Measurements from ENCODE around the gene PACS1. TPM values are rescaled to one million over a fixed set of nuclear protein-coding genes. Genes with fewer than 3 reads are reported as not detected.

Gene PACS1
- total RNA-seq, 1 donor from 2014 or later: 86.9 TPM

DNA sequence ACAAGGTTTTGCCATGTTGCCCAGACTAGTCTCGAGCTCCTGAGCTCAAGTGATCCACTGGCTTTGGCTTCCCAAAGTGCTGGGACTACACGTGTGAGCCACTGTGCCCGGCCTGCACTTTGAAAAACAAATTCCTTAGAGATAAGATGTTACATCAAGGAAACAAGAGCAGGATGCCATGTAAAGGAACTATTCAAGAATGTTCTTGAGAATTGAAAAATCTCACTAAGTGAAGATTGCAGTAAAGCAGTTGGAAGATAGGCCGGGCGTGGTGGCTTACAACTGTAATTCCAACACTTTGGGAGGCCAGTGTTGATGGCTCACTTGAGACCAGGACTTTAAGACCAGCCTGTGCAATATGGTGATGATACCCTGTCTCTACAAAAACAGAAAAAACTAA, 88.1 kb downstream of the PACS1 start:
- Mint-ChIP-seq H3K4me1 (ENCODE audit: low read depth, unreplicated experiment) (peaks cover 8% of the 10 kb centered on the region), H3K36me3 (ENCODE audit: low read depth, unreplicated experiment) (no peaks in the 10 kb centered on the region), H3K27me3 (ENCODE audit: low read depth, unreplicated experiment) (no peaks in the 10 kb centered on the region), H3K4me3 (ENCODE audit: unreplicated experiment) (peak overlapping the region; percentile 28), H3K9me3 (ENCODE audit: unreplicated experiment) (no peaks in the 10 kb centered on the region), H3K27ac (ENCODE audit: unreplicated experiment) (no peak overlapping the region)
- H3K79me2 ChIP-seq (ENCODE audit: insufficient read depth, low read length): peaks cover 3% of the 10 kb centered on the region
- H2AFZ ChIP-seq (ENCODE audit: low read depth, low read length): no peak overlapping the region
- no peaks in the 10 kb centered on the region for H3K4me1 ChIP-seq (ENCODE audit: insufficient read depth, low read length)
- no peak overlapping the region for H3K4me3 ChIP-seq (ENCODE audit: insufficient read depth, low read depth, low read length)
- H4K20me1 ChIP-seq (ENCODE audit: insufficient read depth, low read length): peaks cover 38% of the 10 kb centered on the region
- H3K36me3 ChIP-seq (ENCODE audit: insufficient read depth, low read length): no peaks in the 10 kb centered on the region
- FAIRE-seq (no peak), DNase-seq (ENCODE audit: low read depth) (no peak)
- no peak overlapping the region for H3K4me2 ChIP-seq (ENCODE audit: low read length)
- H3K9ac ChIP-seq (ENCODE audit: low read length): no peak overlapping the region
- H3K27me3 ChIP-seq (ENCODE audit: insufficient read depth, low read length): no peaks in the 10 kb centered on the region
- no peaks in the 10 kb centered on the region for H3K9me3 ChIP-seq (ENCODE audit: insufficient read depth, low read depth, low read length)
- no peak overlapping the region for H3K27ac ChIP-seq (ENCODE audit: low read depth, low read length)
- TF ChIP-seq, protein P1, sequence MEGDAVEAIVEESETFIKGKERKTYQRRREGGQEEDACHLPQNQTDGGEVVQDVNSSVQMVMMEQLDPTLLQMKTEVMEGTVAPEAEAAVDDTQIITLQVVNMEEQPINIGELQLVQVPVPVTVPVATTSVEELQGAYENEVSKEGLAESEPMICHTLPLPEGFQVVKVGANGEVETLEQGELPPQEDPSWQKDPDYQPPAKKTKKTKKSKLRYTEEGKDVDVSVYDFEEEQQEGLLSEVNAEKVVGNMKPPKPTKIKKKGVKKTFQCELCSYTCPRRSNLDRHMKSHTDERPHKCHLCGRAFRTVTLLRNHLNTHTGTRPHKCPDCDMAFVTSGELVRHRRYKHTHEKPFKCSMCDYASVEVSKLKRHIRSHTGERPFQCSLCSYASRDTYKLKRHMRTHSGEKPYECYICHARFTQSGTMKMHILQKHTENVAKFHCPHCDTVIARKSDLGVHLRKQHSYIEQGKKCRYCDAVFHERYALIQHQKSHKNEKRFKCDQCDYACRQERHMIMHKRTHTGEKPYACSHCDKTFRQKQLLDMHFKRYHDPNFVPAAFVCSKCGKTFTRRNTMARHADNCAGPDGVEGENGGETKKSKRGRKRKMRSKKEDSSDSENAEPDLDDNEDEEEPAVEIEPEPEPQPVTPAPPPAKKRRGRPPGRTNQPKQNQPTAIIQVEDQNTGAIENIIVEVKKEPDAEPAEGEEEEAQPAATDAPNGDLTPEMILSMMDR (IDR thresholded peaks at IDR 0.05; ENCODE audit: insufficient read depth, low read depth, low read length): no peak
- TF ChIP-seq EZH2 (IDR thresholded peaks at IDR 0.05; ENCODE audit: insufficient read depth, low read length): no peak

DNA sequence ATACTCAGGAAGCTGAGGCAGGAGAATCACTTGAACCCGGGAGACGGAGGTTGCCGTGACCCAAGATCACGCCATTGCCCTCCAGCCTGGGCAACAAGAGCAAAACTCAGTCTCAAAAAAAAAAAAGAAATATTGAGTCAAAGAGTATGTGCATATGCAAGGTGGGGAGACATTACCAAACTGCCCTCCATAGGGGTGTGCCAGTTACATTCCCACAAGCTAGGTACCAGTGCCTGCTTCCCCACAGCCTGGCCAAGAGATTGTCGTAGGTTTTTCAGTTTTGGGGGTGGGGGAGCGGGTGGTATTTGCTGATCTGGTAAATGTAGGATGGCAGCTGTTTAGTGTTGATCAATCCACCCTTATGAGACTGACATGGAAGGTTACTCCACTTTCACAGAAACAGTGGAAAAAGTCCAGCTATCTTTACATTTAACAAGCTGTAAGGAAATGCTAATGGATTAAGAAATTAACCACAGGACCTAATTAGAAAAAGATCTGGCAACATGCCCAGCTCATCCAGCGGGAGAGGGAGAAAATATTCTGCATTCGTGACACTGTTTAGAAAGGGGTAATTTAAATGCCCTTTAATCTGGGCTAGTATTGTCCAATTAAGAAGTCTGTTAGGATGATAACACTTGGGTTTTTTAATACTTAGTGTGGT, 89.4 kb downstream of the PACS1 start:
- peaks cover 44% of the 10 kb centered on the region for H4K20me1 ChIP-seq (ENCODE audit: insufficient read depth, low read length)
- H2AFZ ChIP-seq (ENCODE audit: low read depth, low read length): no peak overlapping the region
- H3K27me3 Mint-ChIP-seq (ENCODE audit: low read depth, unreplicated experiment): no peaks in the 10 kb centered on the region
- H3K4me3 ChIP-seq (ENCODE audit: insufficient read depth, low read depth, low read length): no peak overlapping the region
- no peaks in the 10 kb centered on the region for H3K27me3 ChIP-seq (ENCODE audit: insufficient read depth, low read length)
- FAIRE-seq (no peak), DNase-seq (ENCODE audit: low read depth) (no peak)
- no peak overlapping the region for H3K4me3 Mint-ChIP-seq (ENCODE audit: unreplicated experiment)
- TF ChIP-seq, protein P1 (IDR thresholded peaks at IDR 0.05; ENCODE audit: insufficient read depth, low read depth, low read length): no peak
- TF ChIP-seq EZH2 (IDR thresholded peaks at IDR 0.05; ENCODE audit: insufficient read depth, low read length): no peak
- H3K4me2 ChIP-seq (ENCODE audit: low read length): no peak overlapping the region
- no peaks in the 10 kb centered on the region for H3K36me3 ChIP-seq (ENCODE audit: insufficient read depth, low read length)
- H3K4me1 Mint-ChIP-seq (ENCODE audit: low read depth, unreplicated experiment): peaks cover 11% of the 10 kb centered on the region
- H3K79me2 ChIP-seq (ENCODE audit: insufficient read depth, low read length): peaks cover 3% of the 10 kb centered on the region
- no peak overlapping the region for H3K27ac ChIP-seq (ENCODE audit: low read depth, low read length)
- no peaks in the 10 kb centered on the region for H3K9me3 ChIP-seq (ENCODE audit: insufficient read depth, low read depth, low read length)
- H3K4me1 ChIP-seq (ENCODE audit: insufficient read depth, low read length): no peaks in the 10 kb centered on the region
- no peak overlapping the region for H3K9ac ChIP-seq (ENCODE audit: low read length)
- no peak overlapping the region for H3K27ac Mint-ChIP-seq (ENCODE audit: unreplicated experiment)
- H3K9me3 Mint-ChIP-seq (ENCODE audit: unreplicated experiment): no peaks in the 10 kb centered on the region
- H3K36me3 Mint-ChIP-seq (ENCODE audit: low read depth, unreplicated experiment): no peaks in the 10 kb centered on the region

DNA sequence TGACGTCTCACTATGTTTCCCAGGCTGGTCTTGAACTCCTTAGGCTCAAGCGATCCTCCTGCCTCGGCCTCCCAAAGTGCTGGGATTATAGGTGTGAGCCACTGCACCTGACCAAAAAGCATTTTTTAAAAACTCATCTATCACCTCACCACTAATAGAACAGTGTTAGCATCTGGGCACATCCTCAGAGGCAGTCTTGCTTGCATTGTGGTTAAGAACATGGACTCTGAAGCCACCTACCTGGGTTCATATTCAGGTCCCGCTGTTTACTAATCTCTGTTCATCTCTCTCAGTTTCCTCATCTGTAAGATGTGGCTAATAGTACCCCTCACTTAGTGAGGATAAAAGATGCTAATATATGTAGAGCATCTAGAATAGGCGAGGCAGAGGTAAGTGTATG, 90.6 kb downstream of the PACS1 start:
- H3K4me1 Mint-ChIP-seq (ENCODE audit: low read depth, unreplicated experiment): peaks cover 11% of the 10 kb centered on the region
- peaks cover 4% of the 10 kb centered on the region for H3K79me2 ChIP-seq (ENCODE audit: insufficient read depth, low read length)
- no peak overlapping the region for H3K27ac Mint-ChIP-seq (ENCODE audit: unreplicated experiment)
- H3K27me3 ChIP-seq (ENCODE audit: insufficient read depth, low read length): no peaks in the 10 kb centered on the region
- no peak for TF ChIP-seq EZH2 (IDR thresholded peaks at IDR 0.05; ENCODE audit: insufficient read depth, low read length)
- TF ChIP-seq, protein P1 (IDR thresholded peaks at IDR 0.05; ENCODE audit: insufficient read depth, low read depth, low read length): no peak
- H3K4me3 Mint-ChIP-seq (ENCODE audit: unreplicated experiment): no peak overlapping the region
- no peak overlapping the region for H3K9ac ChIP-seq (ENCODE audit: low read length)
- no peak for FAIRE-seq
- no peaks in the 10 kb centered on the region for H3K36me3 ChIP-seq (ENCODE audit: insufficient read depth, low read length)
- peaks cover under 1% of the 10 kb centered on the region for H3K36me3 Mint-ChIP-seq (ENCODE audit: low read depth, unreplicated experiment)
- no peak overlapping the region for H3K4me3 ChIP-seq (ENCODE audit: insufficient read depth, low read depth, low read length)
- no peak for DNase-seq (ENCODE audit: low read depth)
- peaks cover 48% of the 10 kb centered on the region for H4K20me1 ChIP-seq (ENCODE audit: insufficient read depth, low read length)
- no peaks in the 10 kb centered on the region for H3K27me3 Mint-ChIP-seq (ENCODE audit: low read depth, unreplicated experiment)
- H3K9me3 Mint-ChIP-seq (ENCODE audit: unreplicated experiment): no peaks in the 10 kb centered on the region
- H3K4me1 ChIP-seq (ENCODE audit: insufficient read depth, low read length): no peaks in the 10 kb centered on the region
- no peaks in the 10 kb centered on the region for H3K9me3 ChIP-seq (ENCODE audit: insufficient read depth, low read depth, low read length)
- H2AFZ ChIP-seq (ENCODE audit: low read depth, low read length): no peak overlapping the region
- H3K4me2 ChIP-seq (ENCODE audit: low read length): no peak overlapping the region
- no peak overlapping the region for H3K27ac ChIP-seq (ENCODE audit: low read depth, low read length)

Measured in astrocyte (in vitro differentiated cells and primary cell).